ENCODE measurements around the gene KIF6.

KIF6 gene

GRCh38 chr6:39587080-39587479 lies 138.1 kb downstream of the KIF6 start:
- Histone ChIP-seq H3K9ac (ENCODE audit: insufficient read length) (no peak overlapping the region), H3K9me3 (ENCODE audit: low read depth, low read length) (no peaks in the 10 kb centered on the region), H3K27ac (no peak overlapping the region), H3K36me3 (ENCODE audit: insufficient read depth, low read length) (no peaks in the 10 kb centered on the region), H3K4me3 (no peak overlapping the region)
- TF ChIP-seq EZH2 (IDR thresholded peaks at IDR 0.05) (no peak), POLR2AphosphoS5 (IDR thresholded peaks at IDR 0.05; ENCODE audit: borderline replicate concordance, low read depth, low read length) (no peak), FOXP2 (optimal IDR thresholded peaks at IDR 0.05; ENCODE audit: control extremely low read depth, extremely low read length, insufficient read depth) (no peak)
- no peak for DNase-seq (ENCODE audit: low read depth, low spot score)

- no peak overlapping the region for H3K9ac ChIP-seq (ENCODE audit: insufficient read length)
- DNase-seq (ENCODE audit: low read depth, low spot score): no peak
- TF ChIP-seq FOXP2 (optimal IDR thresholded peaks at IDR 0.05; ENCODE audit: control extremely low read depth, extremely low read length, insufficient read depth): no peak
- no peak for TF ChIP-seq POLR2AphosphoS5 (IDR thresholded peaks at IDR 0.05; ENCODE audit: borderline replicate concordance, low read depth, low read length)
- no peak for TF ChIP-seq EZH2 (IDR thresholded peaks at IDR 0.05)
Observed at GRCh38 chr6:39585641-39586040, 139.6 kb downstream of the KIF6 start.

GRCh38 chr6:39577446-39578165 lies 147.6 kb downstream of the KIF6 start:
- TF ChIP-seq POLR2AphosphoS5 (IDR thresholded peaks at IDR 0.05; ENCODE audit: borderline replicate concordance, low read depth, low read length): no peak
- no peak for TF ChIP-seq EZH2 (IDR thresholded peaks at IDR 0.05)
- TF ChIP-seq FOXP2 (optimal IDR thresholded peaks at IDR 0.05; ENCODE audit: control extremely low read depth, extremely low read length, insufficient read depth): no peak
- Histone ChIP-seq H3K4me3 (peak overlapping the region; percentile 62), H3K36me3 (ENCODE audit: insufficient read depth, low read length) (no peaks in the 10 kb centered on the region), H3K27ac (peak overlapping the region; percentile 99), H3K9ac (ENCODE audit: insufficient read length) (peak overlapping the region; percentile 69), H3K9me3 (ENCODE audit: low read depth, low read length) (no peaks in the 10 kb centered on the region)
- DNase-seq (ENCODE audit: low read depth, low spot score): no peak

More at GRCh38 chr6:39585641-39586040, 139.6 kb downstream of the KIF6 start:
- H3K36me3 ChIP-seq (ENCODE audit: insufficient read depth, low read length): no peaks in the 10 kb centered on the region
- no peaks in the 10 kb centered on the region for H3K9me3 ChIP-seq (ENCODE audit: low read depth, low read length)
- no peak overlapping the region for H3K4me3 ChIP-seq
- no peak overlapping the region for H3K27ac ChIP-seq

- H3K27ac ChIP-seq: peak overlapping the region; percentile 99
- TF ChIP-seq FOXP2 (optimal IDR thresholded peaks at IDR 0.05; ENCODE audit: control extremely low read depth, extremely low read length, insufficient read depth) (peak; percentile 96), POLR2AphosphoS5 (IDR thresholded peaks at IDR 0.05; ENCODE audit: borderline replicate concordance, low read depth, low read length) (peak; percentile 52; the same call in 1 of the 2 replicates), EZH2 (IDR thresholded peaks at IDR 0.05) (no peak)
- no peaks in the 10 kb centered on the region for H3K9me3 ChIP-seq (ENCODE audit: low read depth, low read length)
- peak overlapping the region; percentile 62 for H3K4me3 ChIP-seq
- H3K36me3 ChIP-seq (ENCODE audit: insufficient read depth, low read length): no peaks in the 10 kb centered on the region
- H3K9ac ChIP-seq (ENCODE audit: insufficient read length): peak overlapping the region; percentile 69
- peak; percentile 96 for DNase-seq (ENCODE audit: low read depth, low spot score)
Observed at GRCh38 chr6:39576556-39577303, 148.5 kb downstream of the KIF6 start.

GRCh38 chr6:39574991-39575390 lies 150.2 kb downstream of the KIF6 start:
- no peak for DNase-seq (ENCODE audit: low read depth, low spot score)
- Histone ChIP-seq H3K4me3 (no peak overlapping the region), H3K36me3 (ENCODE audit: insufficient read depth, low read length) (no peaks in the 10 kb centered on the region), H3K9me3 (ENCODE audit: low read depth, low read length) (0 out of 2 replicates have a peak, but pooled peaks cover 3% of the 10 kb centered on the region), H3K27ac (peak overlapping the region; percentile 89), H3K9ac (ENCODE audit: insufficient read length) (no peak overlapping the region)
- TF ChIP-seq FOXP2 (optimal IDR thresholded peaks at IDR 0.05; ENCODE audit: control extremely low read depth, extremely low read length, insufficient read depth) (no peak), POLR2AphosphoS5 (IDR thresholded peaks at IDR 0.05; ENCODE audit: borderline replicate concordance, low read depth, low read length) (no peak), EZH2 (IDR thresholded peaks at IDR 0.05) (no peak)

- H3K36me3 ChIP-seq (ENCODE audit: insufficient read depth, low read length): no peaks in the 10 kb centered on the region
- no peak for DNase-seq (ENCODE audit: low read depth, low spot score)
- TF ChIP-seq FOXP2 (optimal IDR thresholded peaks at IDR 0.05; ENCODE audit: control extremely low read depth, extremely low read length, insufficient read depth) (no peak), POLR2AphosphoS5 (IDR thresholded peaks at IDR 0.05; ENCODE audit: borderline replicate concordance, low read depth, low read length) (no peak), EZH2 (IDR thresholded peaks at IDR 0.05) (no peak)
Observed at GRCh38 chr6:39573541-39573940, 151.7 kb downstream of the KIF6 start.

DNA sequence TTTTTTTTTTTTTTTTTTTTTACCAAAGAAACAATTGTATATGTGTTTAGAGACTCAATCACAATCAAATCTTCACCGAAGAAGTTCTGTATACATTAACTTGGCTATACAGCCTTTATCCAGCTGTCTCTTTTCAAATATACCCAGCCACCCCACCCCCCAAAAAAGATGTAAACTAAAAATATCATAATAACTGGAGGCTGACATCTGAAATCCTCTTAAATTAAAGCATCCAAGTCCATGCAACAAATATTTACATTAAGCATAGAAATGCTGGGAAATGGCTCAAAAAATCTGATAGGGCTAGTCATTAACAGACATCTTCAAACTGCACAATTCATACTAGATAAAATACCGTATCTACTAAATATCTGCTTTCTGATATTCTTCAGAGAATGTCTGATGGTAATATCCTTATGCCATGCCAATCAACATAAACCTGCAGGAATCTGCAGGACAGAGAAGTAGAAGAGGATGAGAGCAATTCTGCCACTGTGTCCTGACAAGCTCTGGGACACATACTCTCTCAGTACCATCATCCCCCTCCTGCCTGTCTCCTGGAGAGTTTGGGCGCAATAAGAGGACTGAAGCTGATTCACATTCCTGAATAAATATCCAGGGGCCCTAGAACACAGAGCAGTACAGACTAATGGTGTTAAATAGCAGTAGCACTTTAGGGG lies 152.4 kb downstream of the KIF6 start:
- Histone ChIP-seq H3K9me3 (ENCODE audit: low read depth, low read length) (0 out of 2 replicates have a peak, but pooled peaks cover 3% of the 10 kb centered on the region), H3K27ac (peak overlapping the region; percentile 89), H3K36me3 (ENCODE audit: insufficient read depth, low read length) (no peaks in the 10 kb centered on the region), H3K9ac (ENCODE audit: insufficient read length) (peak overlapping the region; percentile 46), H3K4me3 (peak overlapping the region; percentile 46)
- DNase-seq (ENCODE audit: low read depth, low spot score): no peak
- no peak for TF ChIP-seq EZH2 (IDR thresholded peaks at IDR 0.05)
- no peak for TF ChIP-seq POLR2AphosphoS5 (IDR thresholded peaks at IDR 0.05; ENCODE audit: borderline replicate concordance, low read depth, low read length)
- no peak for TF ChIP-seq FOXP2 (optimal IDR thresholded peaks at IDR 0.05; ENCODE audit: control extremely low read depth, extremely low read length, insufficient read depth)

More at GRCh38 chr6:39573541-39573940, 151.7 kb downstream of the KIF6 start:
- Histone ChIP-seq H3K4me3 (peak overlapping the region; percentile 46), H3K9me3 (ENCODE audit: low read depth, low read length) (0 out of 2 replicates have a peak, but pooled peaks cover 3% of the 10 kb centered on the region), H3K9ac (ENCODE audit: insufficient read length) (peak overlapping the region; percentile 46), H3K27ac (peak overlapping the region; percentile 89)

GRCh38 chr6:39568896-39569295 lies 156.3 kb downstream of the KIF6 start:
- H3K27ac ChIP-seq: peak overlapping the region; percentile 2; the same call in 1 of the 2 replicates
- DNase-seq (ENCODE audit: low read depth, low spot score): no peak
- no peak overlapping the region for H3K4me3 ChIP-seq
- H3K9me3 ChIP-seq (ENCODE audit: low read depth, low read length): 0 out of 2 replicates have a peak, but pooled peaks cover 3% of the 10 kb centered on the region
- H3K36me3 ChIP-seq (ENCODE audit: insufficient read depth, low read length): no peaks in the 10 kb centered on the region
- TF ChIP-seq POLR2AphosphoS5 (IDR thresholded peaks at IDR 0.05; ENCODE audit: borderline replicate concordance, low read depth, low read length) (no peak), EZH2 (IDR thresholded peaks at IDR 0.05) (no peak), FOXP2 (optimal IDR thresholded peaks at IDR 0.05; ENCODE audit: control extremely low read depth, extremely low read length, insufficient read depth) (no peak)
- H3K9ac ChIP-seq (ENCODE audit: insufficient read length): no peak overlapping the region
